ENCODE results near the gene CTDSPL. TPM values are rescaled to one million over a fixed set of nuclear protein-coding genes. Genes with fewer than 3 reads are reported as not detected.

CTDSPL gene
- total and polyA plus RNA-seq, 7 donors, result 19.1 to 69.1 (median 46.3) TPM

DNA sequence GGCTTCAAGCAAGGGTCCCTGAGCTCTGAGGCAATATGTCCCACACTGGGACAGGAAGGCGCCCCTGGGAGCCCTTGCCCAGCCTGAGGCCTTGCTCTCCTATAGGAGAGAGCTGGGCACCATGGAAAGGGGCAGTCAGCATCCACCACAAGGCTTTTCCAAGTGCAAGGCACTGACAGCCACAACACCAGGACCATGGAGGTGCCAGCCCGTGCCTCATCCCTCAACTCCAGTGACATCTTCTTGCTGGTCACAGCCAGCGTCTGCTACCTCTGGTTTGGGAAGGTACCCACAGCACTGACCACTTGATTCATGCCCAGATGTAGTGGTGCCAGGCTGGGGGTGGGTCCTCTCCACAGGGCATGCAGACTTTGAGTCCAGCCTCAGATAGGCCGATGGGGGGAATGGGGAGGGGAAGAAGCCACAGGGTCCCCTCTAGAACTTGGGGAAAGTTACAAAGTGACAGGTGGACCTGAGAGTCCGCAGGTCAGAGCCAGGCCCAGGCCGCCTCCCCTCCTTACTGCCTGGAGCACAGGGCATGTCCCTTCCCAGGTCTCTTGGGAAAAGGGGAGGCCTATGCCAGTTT, 140.7 kb downstream of the CTDSPL start:
- intact Hi-C loops (cut with DNase I), result loop anchor here (2.0 kb wide), 1 partner anchor 148 kb away; no protein-coding TSS in a partner anchor
- H3K27ac ChIP-seq, result no peak overlapping the region
- DNase-seq, result peak; percentile 67

GRCh38 chr3:38002940-38003339, 141.3 kb downstream of the CTDSPL start:
- Histone ChIP-seq H3K27me3 (no peaks in the 10 kb centered on the region), H3K27ac (no peak overlapping the region), H3K4me3 (no peak overlapping the region), H3K4me1 (peaks cover 0 to 29% (median 15%) of the 10 kb centered on the region in 4 donors), H3K9me3 (no peaks in the 10 kb centered on the region), H3K36me3 (peaks cover 0 to 36% (median 9%) of the 10 kb centered on the region in 4 donors)
- no peak for TF ChIP-seq CTCF (IDR thresholded peaks at IDR 0.05)
- no peak for TF ChIP-seq EP300 (IDR thresholded peaks at IDR 0.05)
- TF ChIP-seq POLR2A (IDR thresholded peaks at IDR 0.05), result no peak
- TF ChIP-seq POLR2AphosphoS5 (IDR thresholded peaks at IDR 0.05), result no peak
- intact Hi-C loops (cut with DNase I), result loop anchor here (2.0 kb wide), 1 partner anchor 148 kb away; no protein-coding TSS in a partner anchor
- DNase-seq, result peak; percentile 59
- WGBS, 2 donors, result 68 to 83% methylated on average over 9 of the region's 9 CpGs

More for the DNA sequence above, 140.7 kb downstream of the CTDSPL start:
- TF ChIP-seq POLR2A (IDR thresholded peaks at IDR 0.05) (no peak), CTCF (IDR thresholded peaks at IDR 0.05) (no peak), EP300 (IDR thresholded peaks at IDR 0.05) (no peak), POLR2AphosphoS5 (IDR thresholded peaks at IDR 0.05) (no peak)
- Histone ChIP-seq H3K4me1 (peaks cover 0 to 35% (median 18%) of the 10 kb centered on the region in 4 donors), H3K36me3 (peaks cover 0 to 30% (median 7%) of the 10 kb centered on the region in 4 donors), H3K27me3 (no peaks in the 10 kb centered on the region), H3K9me3 (no peaks in the 10 kb centered on the region), H3K4me3 (no peak overlapping the region)
- WGBS, 2 donors, result 91 to 97% methylated on average over 6 of the region's 6 CpGs

DNA sequence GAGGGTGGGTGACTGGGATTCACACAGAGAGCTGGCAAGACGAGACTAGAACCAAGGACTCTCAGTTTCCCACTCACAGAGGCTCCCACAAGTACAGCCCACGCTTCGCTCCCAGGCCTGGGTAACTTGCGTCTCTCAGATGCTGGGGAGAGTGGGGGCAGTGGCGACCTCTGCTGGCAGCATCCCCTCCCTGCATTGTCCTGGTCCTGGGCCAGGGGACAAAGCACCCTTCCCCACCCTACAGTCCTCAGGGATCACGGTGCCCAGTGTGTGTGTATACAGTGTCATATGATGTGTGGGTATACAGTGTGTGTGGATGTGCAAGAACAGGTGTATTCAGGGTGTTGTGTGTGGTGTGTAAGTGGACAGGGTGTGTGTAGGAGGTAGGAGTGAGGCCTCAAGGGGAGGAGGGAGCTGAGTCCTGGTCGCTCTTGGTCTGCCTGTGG, 141.7 kb downstream of the CTDSPL start:
- H3K27me3 ChIP-seq, result no peaks in the 10 kb centered on the region
- peak; percentile 86 for DNase-seq
- peak overlapping the region in 1 of 4 donors; percentile 46 for H3K27ac ChIP-seq
- H3K9me3 ChIP-seq, result no peaks in the 10 kb centered on the region
- H3K4me3 ChIP-seq, result no peak overlapping the region
- intact Hi-C loops (cut with DNase I), result loop anchor here (2.0 kb wide), 1 partner anchor 149 kb away; no protein-coding TSS in a partner anchor
- H3K36me3 ChIP-seq, result peaks cover 0 to 40% (median 12%) of the 10 kb centered on the region in 4 donors
- H3K4me1 ChIP-seq, result peaks cover 0 to 24% (median 10%) of the 10 kb centered on the region in 4 donors
- TF ChIP-seq CTCF (IDR thresholded peaks at IDR 0.05) (peak; percentile 51 to 86 (median 70)), POLR2AphosphoS5 (IDR thresholded peaks at IDR 0.05) (no peak), EP300 (IDR thresholded peaks at IDR 0.05) (no peak), POLR2A (IDR thresholded peaks at IDR 0.05) (no peak)
- WGBS, 2 donors, result 17 to 58% methylated on average over 7 of the region's 7 CpGs

DNA sequence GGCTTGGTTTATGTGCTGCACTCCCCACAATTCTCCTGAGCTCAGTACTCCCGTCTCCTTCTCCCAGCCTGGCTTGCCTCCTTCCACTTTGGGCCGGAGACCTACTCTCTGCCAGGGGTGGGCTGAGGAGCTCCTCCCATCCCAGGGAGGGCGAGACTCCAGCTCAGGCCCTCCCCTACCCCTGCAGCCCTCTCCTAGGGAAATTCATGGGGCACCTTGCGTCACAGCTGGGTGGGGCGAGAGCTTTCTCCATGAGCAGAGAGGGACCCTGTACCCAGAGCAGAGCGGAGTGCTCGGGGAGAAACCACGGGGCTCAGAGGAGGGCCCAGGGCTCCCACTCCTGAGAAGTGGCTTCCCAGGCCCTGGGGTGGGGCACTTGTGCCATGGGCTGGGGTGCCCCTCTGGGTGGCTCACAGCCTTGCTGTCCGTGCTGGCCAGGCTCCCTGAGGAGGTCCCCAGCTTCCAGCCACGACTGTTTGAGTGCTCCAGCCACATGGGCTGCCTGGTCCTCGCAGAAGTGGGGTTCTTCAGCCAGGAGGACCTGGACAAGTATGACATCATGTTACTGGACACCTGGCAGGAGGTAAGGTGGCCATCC, 142.2 kb downstream of the CTDSPL start:
- Histone ChIP-seq H3K27ac (peak overlapping the region in 2 of 4 donors; percentile 25 to 46), H3K4me1 (peaks cover 0 to 22% (median 7%) of the 10 kb centered on the region in 4 donors), H3K36me3 (peaks cover 0 to 45% (median 12%) of the 10 kb centered on the region in 4 donors), H3K4me3 (no peak overlapping the region), H3K9me3 (no peaks in the 10 kb centered on the region), H3K27me3 (no peaks in the 10 kb centered on the region)
- intact Hi-C loops (cut with DNase I), result loop anchor here (2.0 kb wide), 1 partner anchor 149 kb away; no protein-coding TSS in a partner anchor
- 30 to 68% methylated on average over 11 of the region's 11 CpGs for WGBS, 2 donors
- DNase-seq, result peak; percentile 64
- TF ChIP-seq EP300 (IDR thresholded peaks at IDR 0.05) (no peak), POLR2AphosphoS5 (IDR thresholded peaks at IDR 0.05) (no peak), POLR2A (IDR thresholded peaks at IDR 0.05) (no peak), CTCF (IDR thresholded peaks at IDR 0.05) (no peak)

All from sigmoid colon (tissue), 7 donors.